PFSK-1 (cell line): ENCODE data around the gene ABCC6.

ENCODE experiments used
- FOXP2 ChIP-seq: optimal IDR thresholded peaks from 2 replicates; pipeline ENCODE3; 2011; ENCODE audit warnings: borderline replicate concordance, control low read depth, inconsistent platforms; ENCODE audit not compliant: insufficient read depth; ENCODE audit errors: extremely low read length, extremely low read depth
- POLR2AphosphoS5 ChIP-seq: IDR thresholded peaks from 2 replicates; pipeline ENCODE4 v1.6.1; 2012; ENCODE audit warnings: low read depth, mild to moderate bottlenecking, control low read depth, low read length, moderate library complexity

GRCh38 chr16:16159662-16160061, 63.6 kb downstream of the ABCC6 start:
- TF ChIP-seq POLR2AphosphoS5 (no peak), FOXP2 (no peak)
